ENCODE results near the gene RAD51B.
"Not testable (repeated sequence)": the region's sequence is repeated elsewhere in the genome, so short reads cannot be mapped to it uniquely, and the experiment has no call there.

Gene RAD51B

DNA sequence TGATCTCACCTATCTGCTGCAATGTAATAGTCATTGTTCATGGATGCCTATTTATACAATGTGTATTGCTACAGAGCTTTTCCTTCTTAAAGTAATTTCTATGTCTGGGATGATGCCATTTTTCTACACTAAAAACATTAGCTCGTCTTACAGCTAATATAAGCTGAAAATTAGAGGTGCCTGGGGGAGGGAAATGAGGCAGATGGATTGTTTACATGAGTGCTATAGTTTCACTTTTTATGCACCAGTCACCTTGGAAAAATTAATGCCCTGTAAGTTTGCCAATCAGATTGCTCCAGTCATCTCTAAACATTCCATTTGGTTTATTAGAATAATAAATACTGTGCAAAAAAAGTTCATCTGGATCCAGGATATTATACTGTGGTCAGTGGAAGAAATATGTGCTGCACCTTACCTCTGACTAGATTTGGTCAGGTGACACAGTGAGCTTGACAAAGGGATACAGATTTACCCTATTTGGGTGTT, 436.2 kb downstream of the RAD51B start:
- in situ Hi-C loops (cut with HindIII; ENCODE audit: low sequenced_read_pairs), result loop anchor here (10.0 kb wide), 1 partner anchor 309 kb away; no protein-coding TSS in a partner anchor
- H3K4me3 ChIP-seq (ENCODE audit: low read depth, low read length), result no peak overlapping the region
- TF ChIP-seq, protein P1, sequence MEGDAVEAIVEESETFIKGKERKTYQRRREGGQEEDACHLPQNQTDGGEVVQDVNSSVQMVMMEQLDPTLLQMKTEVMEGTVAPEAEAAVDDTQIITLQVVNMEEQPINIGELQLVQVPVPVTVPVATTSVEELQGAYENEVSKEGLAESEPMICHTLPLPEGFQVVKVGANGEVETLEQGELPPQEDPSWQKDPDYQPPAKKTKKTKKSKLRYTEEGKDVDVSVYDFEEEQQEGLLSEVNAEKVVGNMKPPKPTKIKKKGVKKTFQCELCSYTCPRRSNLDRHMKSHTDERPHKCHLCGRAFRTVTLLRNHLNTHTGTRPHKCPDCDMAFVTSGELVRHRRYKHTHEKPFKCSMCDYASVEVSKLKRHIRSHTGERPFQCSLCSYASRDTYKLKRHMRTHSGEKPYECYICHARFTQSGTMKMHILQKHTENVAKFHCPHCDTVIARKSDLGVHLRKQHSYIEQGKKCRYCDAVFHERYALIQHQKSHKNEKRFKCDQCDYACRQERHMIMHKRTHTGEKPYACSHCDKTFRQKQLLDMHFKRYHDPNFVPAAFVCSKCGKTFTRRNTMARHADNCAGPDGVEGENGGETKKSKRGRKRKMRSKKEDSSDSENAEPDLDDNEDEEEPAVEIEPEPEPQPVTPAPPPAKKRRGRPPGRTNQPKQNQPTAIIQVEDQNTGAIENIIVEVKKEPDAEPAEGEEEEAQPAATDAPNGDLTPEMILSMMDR (IDR thresholded peaks at IDR 0.05; ENCODE audit: low read depth, low read length), result no peak
- peak; percentile 71 for DNase-seq (ENCODE audit: low read depth, low spot score)

DNA sequence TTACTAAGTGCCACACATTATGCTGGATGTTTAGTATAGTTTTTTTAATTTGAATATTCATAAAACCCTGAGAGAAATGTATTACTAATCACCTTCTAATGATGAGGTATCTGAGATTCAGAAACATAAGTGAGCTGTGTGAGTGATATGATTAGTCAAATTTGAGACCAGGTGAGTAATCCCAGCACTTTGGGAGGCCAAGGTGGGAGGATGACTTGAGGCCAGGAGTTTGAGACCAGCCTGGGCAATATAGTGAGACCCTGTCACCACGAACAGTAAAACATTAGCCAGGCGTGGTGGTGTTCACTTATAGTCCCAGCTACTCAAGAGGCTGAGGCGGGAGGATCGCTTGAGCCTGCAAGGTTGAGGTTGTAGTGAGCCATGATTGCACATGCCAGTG, 438.4 kb downstream of the RAD51B start:
- TF ChIP-seq, protein P1 (IDR thresholded peaks at IDR 0.05; ENCODE audit: low read depth, low read length), result no peak
- no peak overlapping the region for H3K4me3 ChIP-seq (ENCODE audit: low read depth, low read length)
- in situ Hi-C loops (cut with HindIII; ENCODE audit: low sequenced_read_pairs), result loop anchor here (10.0 kb wide), 1 partner anchor 307 kb away; no protein-coding TSS in a partner anchor
- no peak for DNase-seq (ENCODE audit: low read depth, low spot score)

DNA sequence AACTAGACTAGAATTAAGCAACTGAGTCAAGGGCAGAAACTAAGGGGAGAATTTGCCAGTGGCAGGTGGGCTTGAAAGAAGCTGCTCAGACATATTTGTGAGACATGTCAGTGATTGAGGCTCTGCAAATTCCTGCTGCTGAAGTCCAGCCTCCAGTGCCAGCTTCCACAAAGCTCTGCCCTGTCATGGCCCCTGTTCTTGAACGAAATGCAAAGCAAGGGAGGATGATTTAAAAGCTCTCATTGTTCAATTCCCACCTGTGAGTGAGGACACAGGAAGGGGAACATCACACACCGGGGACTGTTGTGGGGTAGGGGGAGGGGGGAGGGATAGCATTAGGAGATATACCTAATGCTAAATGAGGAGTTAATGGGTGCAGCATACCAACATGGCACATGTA, 439.4 kb downstream of the RAD51B start:
- DNase-seq (ENCODE audit: low read depth, low spot score); H3K4me3 ChIP-seq (ENCODE audit: low read depth, low read length): not testable (repeated sequence)
- in situ Hi-C loops (cut with HindIII; ENCODE audit: low sequenced_read_pairs), result loop anchor here (10.0 kb wide), 1 partner anchor 306 kb away; no protein-coding TSS in a partner anchor

DNA sequence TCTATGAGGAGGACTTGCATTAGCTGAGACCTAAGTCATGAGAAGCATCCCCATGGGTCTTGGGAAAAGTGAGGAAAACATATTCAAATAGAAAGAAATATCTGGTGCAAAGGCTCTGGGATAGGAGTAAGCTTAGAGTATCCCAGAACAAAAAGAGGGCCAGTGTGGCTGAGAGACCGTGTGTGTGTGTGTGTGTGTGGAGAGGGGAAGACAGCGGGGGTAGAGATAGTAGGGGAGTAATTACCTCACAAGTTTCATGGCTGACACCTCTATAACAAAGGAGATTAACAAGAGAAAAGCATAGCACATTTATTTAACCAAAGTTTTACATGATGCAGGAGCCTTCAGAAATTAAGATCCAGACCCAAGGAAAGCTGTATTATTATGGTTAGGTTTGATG, 440.5 kb downstream of the RAD51B start:
- in situ Hi-C loops (cut with HindIII; ENCODE audit: low sequenced_read_pairs), result no loop called here
- no peak overlapping the region for H3K4me3 ChIP-seq (ENCODE audit: low read depth, low read length)
- DNase-seq (ENCODE audit: low read depth, low spot score), result no peak
- TF ChIP-seq, protein P1 (IDR thresholded peaks at IDR 0.05; ENCODE audit: low read depth, low read length), result no peak

DNA sequence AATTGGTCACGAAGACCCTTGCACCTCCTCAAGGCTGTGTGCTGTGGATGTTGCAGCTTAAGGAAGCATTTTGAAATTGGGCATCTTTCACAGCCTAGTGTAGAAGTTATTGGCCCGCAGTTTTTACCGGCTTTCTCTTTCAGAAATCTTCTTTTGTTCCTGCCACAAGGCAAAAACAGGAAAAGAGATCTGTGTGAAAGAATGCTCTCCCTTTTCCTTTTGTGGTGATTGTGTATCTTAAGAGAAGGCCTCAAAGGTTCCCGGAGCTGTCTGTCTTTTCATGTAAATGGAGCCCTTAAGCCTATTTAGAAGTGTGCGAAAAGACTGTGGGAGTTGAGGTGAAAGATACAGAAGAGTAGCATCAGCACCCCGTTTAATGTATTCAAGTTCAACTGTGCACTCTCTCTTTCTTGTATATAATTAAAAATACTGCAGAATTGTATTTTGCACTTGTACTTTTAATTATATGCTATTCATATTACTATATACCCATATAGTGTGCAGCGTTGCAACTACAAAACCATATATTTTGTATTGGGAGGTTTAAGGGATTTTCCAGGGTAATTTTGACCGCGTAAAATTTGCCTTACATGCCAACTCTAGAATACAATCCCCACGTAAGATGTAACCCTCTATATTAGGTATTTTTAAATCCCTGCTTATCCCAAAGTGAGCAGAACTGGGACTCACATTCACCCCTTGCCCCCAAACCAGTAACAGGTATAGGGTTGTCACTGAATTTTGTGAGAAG, 441.7 kb downstream of the RAD51B start:
- in situ Hi-C loops (cut with HindIII; ENCODE audit: low sequenced_read_pairs), result no loop called here
- no peak for DNase-seq (ENCODE audit: low read depth, low spot score)
- TF ChIP-seq, protein P1 (IDR thresholded peaks at IDR 0.05; ENCODE audit: low read depth, low read length), result no peak
- no peak overlapping the region for H3K4me3 ChIP-seq (ENCODE audit: low read depth, low read length)

DNA sequence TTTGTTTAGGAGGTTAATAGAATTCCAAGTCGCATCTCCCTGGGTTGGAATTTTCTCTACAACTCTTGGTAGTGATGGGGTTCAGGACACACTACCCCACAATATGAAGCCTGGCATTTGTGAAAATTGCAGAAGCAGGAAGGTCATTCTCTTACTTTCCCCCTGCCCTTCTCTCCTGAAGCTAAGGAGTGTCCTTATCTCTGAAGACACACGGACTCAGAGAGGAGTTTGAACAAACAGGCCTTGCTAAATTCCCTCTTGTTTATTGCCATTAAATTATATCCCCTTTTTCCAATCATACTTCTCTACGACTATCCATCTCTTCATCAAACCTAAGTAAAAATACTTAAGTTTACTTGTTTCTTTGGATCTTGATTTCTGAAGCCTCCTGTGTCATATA, 443.0 kb downstream of the RAD51B start:
- TF ChIP-seq, protein P1 (IDR thresholded peaks at IDR 0.05; ENCODE audit: low read depth, low read length), result no peak
- H3K4me3 ChIP-seq (ENCODE audit: low read depth, low read length), result no peak overlapping the region
- no peak for DNase-seq (ENCODE audit: low read depth, low spot score)
- in situ Hi-C loops (cut with HindIII; ENCODE audit: low sequenced_read_pairs), result no loop called here

DNA sequence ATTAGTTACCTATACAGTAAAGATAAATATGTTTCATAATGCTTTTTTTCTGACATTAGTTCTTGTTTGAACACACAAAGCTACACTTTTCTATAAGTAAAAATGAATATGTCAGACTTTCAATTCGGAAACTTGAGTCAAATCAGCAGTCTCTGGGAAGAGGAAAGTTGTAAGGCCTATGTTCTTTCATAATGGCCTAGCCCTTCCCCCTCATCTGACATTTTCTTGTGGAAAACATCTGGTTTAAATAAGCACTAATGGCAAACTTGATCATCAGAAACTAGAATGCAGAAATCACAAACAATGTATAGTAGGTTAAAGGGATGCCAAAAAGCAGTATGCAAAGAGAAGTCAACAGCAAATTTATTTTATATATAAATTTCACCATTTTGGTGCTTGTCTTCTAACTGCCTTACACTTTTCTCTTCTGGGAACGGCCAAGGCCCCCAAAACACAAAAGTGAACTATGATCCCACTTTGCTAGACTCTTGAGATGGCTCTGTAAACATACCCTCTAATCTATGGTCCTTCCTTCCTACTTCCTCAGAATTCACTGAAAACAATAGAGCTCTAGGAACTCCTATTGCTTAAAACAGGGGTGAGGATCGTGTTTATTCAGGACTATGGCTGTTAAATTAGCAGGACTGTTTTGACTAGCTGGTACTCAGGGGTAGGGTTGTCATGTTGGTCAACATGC, 444.1 kb downstream of the RAD51B start:
- H3K4me3 ChIP-seq (ENCODE audit: low read depth, low read length), result no peak overlapping the region
- in situ Hi-C loops (cut with HindIII; ENCODE audit: low sequenced_read_pairs), result no loop called here
- TF ChIP-seq, protein P1 (IDR thresholded peaks at IDR 0.05; ENCODE audit: low read depth, low read length), result no peak
- no peak for DNase-seq (ENCODE audit: low read depth, low spot score)
